Stimulated activated CD4-positive, alpha-beta T cell treated with anti-CD3 and anti-CD28 coated beads, Interleukin-15, amount 100 ng/mL, for 1 hour (primary cell): Measurements from ENCODE around the gene AUH.

Experiments
- DNase-seq, 2 donors: peaks; one replicate each; pipeline ENCODE4 v3.0.0-alpha.2; 2020; ENCODE audit warnings: low read depth in 1 of 2, low spot score in 1 of 2

AUH gene

DNA sequence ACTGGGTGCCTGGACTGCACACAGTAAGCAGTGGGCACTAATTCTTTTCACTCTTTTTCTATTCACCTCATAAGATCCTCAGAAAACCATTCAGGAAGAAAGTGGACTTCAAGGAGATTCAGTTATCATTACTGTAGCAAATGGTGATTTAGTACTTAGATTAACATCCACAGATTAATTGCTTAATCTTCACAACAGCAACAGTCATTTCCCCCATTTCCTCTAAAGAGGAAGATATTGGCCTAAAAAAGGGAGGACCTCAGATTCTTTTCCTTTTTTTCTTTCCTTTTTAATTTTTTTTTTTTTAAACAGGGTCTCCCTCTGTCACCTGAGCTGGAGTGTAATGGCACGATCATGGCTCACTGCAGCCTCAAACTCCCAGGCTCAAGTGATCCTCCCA is 64.4 kb downstream of the AUH start:
- no peak for DNase-seq

GRCh38 chr9:91296354-91296753 is 65.4 kb downstream of the AUH start:
- no peak for DNase-seq

- no peak for DNase-seq
These were observed 66.4 kb downstream of the AUH start for GRCh38 chr9:91295357-91295756.

DNA sequence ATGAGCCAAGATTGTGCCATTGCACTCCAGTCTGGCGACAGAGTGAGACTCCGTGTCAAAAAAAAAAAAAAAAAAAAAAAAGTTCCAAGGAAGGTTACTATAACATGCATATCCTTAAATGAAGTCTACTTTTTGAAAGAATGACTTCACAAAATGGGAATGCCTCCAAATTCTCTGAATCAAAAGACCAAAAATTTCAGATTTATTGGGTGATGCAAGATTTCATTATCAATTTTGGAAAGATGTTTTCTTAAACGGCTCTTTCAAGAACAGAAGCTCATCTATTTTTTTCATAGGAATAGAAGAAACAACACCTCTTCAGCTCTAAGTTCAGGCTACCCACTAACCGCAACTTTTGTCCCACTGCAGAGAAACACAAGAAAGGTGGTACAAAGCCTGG is 69.9 kb downstream of the AUH start:
- DNase-seq: no peak

GRCh38 chr9:91289244-91289643 is 72.5 kb downstream of the AUH start:
- DNase-seq: no peak

- DNase-seq: no peak
These were observed 75.9 kb downstream of the AUH start for GRCh38 chr9:91285729-91286353.

GRCh38 chr9:91282292-91282691 is 79.4 kb downstream of the AUH start:
- no peak for DNase-seq

DNA sequence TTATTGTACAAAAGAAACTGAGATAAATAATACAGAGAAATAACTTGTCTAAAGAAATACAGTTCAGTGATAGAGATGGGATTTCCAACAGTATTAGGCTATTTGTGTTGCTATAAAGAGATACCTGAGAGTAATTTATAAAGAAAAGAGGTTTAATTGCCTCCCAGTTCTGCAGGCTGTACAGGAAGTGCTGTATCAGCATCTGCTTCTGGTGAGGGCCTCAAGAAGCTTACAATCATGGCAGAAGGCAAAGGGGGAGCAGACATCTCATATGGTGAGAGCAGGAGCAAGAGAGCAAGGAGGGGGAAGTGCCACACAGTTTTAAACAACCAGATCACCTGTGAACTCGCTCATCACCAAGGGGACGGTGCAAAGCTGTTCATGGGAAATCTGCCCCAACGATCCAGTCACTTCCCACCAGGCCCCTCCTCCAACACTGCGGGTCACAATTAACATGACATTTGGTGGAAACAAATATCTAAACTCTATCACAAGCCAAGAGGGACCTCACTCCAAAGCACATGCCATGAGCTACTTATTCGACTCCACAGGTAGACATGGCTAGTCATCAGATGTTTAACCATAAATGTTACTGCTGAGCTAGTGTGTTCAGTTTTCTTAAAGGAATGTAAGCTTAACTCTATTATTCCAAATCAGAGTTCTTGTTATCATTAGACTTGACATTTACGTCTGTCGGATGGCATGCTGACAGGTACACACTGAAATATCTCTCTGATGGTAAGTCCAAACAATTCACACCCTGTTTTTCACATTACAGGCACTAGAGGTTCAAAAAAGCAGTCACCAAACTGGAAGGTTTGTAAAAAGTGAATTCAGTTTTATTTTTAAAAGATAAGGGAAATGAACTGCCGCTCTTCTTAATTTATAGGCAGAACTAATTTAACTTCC is 82.2 kb downstream of the AUH start:
- no peak for DNase-seq

GRCh38 chr9:91276513-91276912 is 85.2 kb downstream of the AUH start:
- no peak for DNase-seq

DNA sequence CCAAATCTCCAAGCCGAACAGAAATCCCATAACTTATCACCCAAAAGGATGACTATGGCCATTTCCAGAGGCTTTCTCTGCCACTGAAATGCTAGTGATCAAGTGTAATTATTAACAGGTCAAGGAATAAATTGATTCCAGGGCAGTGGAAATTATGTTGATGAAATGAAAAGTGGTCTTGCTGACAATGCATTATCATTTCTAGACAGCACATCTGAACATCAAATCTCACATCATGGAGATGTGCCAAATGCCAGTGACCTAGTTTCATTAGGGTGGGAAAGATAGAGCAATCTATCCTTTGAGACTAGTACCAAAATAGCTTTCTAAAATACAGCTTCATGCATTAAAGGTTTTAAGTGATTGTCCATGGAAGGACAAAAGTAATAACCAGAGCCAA is 86.1 kb downstream of the AUH start:
- no peak for DNase-seq

GRCh38 chr9:91274949-91275492 is 86.7 kb downstream of the AUH start:
- DNase-seq: no peak

- DNase-seq: no peak
These were observed 87.7 kb downstream of the AUH start for GRCh38 chr9:91273853-91274552.

- no peak for DNase-seq
These were observed 90.6 kb downstream of the AUH start for GRCh38 chr9:91271156-91271555.

GRCh38 chr9:91269907-91270491 is 91.7 kb downstream of the AUH start:
- DNase-seq: no peak

DNA sequence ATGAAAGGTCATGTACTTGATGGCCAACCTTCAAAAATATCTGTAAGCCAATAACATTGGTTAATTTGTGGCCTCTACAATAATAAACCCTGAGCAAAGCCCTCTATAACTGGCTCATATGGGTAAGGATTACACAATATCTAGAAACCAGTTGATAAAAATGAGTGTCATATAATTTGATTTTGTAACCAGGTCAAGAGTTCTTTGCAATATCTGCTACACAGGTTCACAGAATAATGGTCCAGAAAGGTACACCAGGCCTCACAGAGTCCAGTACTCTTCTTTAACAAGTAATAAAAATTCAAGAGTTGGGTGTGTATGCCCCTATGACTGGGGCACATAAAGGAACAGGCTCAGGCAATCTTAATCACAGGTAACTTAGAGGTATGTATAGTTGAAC is 95.3 kb downstream of the AUH start:
- DNase-seq: no peak

DNA sequence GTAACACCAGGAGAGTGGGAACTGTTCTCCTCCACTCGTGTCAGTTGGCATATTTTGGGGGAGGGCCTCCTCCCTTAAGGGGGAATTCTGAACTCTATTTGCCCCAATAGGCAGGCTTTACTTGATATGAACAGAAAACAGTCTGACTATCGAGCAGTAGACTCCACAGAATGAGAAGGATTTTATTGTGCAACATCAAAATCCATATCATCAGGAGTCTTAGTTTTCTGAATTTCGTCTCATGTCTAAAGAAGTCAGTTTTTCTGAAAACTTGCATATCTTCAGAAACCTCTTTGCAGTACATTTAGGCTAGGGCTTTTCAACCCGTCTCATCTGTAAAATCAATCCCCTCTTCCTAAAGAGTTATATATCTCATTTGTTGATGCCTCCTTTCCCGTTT is 96.2 kb downstream of the AUH start:
- no peak for DNase-seq

- no peak for DNase-seq
These were observed 100.3 kb downstream of the AUH start for GRCh38 chr9:91261417-91261816.

- DNase-seq: no peak
These were observed 102.6 kb downstream of the AUH start for GRCh38 chr9:91259162-91259561.

- DNase-seq: no peak
These were observed 103.3 kb downstream of the AUH start for GRCh38 chr9:91258451-91258850.

GRCh38 chr9:91256235-91256634 is 105.5 kb downstream of the AUH start:
- DNase-seq: no peak

DNA sequence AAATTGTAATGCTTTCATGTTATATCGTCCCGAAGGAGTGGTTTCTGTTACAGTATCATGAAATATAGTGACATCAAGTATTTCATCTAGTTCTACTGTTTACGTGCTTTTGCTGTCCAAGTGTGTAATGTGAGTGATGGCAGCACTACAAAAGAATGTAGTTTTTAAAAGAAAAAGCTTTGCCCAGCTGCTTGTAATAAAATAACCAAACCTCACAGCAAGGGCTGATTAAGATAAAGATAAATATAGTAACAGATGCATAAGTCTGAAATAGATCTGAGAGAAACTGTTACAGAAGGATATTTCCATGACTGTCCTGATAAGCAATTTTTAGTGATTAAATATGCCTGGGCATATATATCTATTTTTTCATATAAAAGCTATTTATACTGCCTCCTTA is 106.4 kb downstream of the AUH start:
- no peak for DNase-seq
